Measurements from ENCODE around the gene USP31.

The USP31 gene

DNA sequence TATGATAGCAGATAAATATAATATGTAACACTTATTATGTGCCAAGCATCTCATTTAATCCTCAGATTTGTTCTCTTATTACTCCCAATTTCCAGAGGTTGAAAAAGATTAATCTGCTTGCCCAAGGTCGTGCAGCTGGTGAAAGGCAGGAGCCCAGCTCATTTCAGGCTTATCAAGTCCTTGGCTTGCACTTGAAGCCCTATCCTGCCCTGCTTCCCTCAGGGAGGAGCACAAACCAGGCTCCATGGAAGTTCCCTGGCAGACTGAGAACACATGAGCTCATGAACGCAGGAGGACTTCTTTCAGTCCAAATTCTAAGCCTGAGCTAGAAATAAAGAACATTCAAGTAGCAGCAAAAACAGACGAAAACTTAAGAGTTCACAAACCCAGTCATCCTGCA lies 74.8 kb downstream of the USP31 start:
- TF ChIP-seq, protein P1, sequence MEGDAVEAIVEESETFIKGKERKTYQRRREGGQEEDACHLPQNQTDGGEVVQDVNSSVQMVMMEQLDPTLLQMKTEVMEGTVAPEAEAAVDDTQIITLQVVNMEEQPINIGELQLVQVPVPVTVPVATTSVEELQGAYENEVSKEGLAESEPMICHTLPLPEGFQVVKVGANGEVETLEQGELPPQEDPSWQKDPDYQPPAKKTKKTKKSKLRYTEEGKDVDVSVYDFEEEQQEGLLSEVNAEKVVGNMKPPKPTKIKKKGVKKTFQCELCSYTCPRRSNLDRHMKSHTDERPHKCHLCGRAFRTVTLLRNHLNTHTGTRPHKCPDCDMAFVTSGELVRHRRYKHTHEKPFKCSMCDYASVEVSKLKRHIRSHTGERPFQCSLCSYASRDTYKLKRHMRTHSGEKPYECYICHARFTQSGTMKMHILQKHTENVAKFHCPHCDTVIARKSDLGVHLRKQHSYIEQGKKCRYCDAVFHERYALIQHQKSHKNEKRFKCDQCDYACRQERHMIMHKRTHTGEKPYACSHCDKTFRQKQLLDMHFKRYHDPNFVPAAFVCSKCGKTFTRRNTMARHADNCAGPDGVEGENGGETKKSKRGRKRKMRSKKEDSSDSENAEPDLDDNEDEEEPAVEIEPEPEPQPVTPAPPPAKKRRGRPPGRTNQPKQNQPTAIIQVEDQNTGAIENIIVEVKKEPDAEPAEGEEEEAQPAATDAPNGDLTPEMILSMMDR (IDR thresholded peaks at IDR 0.05) = no peak

DNA sequence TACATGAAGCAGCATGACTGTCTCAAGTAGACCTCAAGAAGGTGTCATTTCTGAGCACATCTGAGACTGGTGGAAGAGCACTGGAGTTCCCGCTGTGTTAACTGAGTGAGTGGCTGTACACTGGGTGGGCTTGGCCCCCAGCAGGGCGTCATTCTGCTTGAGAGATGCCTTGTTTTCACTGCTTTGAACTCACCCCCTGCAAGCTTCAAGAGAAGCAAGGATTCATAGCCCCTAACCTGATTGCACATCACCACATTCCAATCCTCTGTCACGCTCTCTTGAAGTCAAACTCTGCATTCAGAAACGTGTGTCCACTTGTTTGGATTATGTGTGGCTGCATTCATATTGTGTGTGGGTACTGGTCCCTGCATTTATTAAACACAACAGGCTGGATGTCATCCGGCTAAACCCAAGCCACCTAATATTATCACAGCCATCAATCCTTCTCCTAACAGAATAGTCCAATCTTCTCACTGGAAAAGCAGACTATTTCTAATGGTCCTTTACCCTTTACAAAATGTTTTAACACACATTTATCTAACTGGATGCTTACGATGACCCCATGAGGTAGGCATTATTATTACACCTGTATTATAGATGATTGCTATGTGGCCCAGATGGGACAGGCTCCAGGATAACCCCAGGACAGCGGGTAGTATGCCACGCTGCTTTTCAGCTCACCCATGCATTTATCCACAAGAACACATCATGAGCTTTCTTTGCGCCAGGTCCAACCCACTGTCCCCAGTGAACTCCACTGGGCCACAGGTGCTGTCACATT lies 76.3 kb downstream of the USP31 start:
- TF ChIP-seq, protein P1 (IDR thresholded peaks at IDR 0.05) = no peak; the same call in 1 of the 2 replicates

GRCh38 chr16:23072084-23072599 lies 77.1 kb downstream of the USP31 start:
- TF ChIP-seq, protein P1 (IDR thresholded peaks at IDR 0.05) = no peak

GRCh38 chr16:23071196-23072083 lies 77.8 kb downstream of the USP31 start:
- TF ChIP-seq, protein P1 (IDR thresholded peaks at IDR 0.05) = no peak

DNA sequence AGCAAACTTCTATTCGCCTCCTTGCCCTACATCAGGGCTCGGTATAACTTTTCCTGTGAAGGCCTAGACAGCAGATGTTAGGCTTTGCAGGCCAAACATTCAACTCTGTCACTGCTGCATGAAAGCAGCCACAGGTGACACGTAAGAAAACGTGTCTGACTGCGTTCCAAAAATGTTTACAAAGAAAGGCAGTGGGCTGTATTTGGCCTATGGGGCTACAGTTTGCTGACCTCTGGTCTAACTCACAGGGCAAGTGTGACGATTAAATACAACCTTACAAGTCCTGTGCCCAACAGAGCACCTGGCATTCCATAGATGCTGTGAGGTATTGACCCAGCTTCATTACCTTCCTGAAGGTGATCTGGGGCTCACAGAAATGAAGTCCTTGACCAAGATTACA lies 79.4 kb downstream of the USP31 start:
- TF ChIP-seq, protein P1 (IDR thresholded peaks at IDR 0.05) = no peak

GRCh38 chr16:23068079-23068736 lies 81.0 kb downstream of the USP31 start:
- TF ChIP-seq, protein P1 (IDR thresholded peaks at IDR 0.05) = no peak

DNA sequence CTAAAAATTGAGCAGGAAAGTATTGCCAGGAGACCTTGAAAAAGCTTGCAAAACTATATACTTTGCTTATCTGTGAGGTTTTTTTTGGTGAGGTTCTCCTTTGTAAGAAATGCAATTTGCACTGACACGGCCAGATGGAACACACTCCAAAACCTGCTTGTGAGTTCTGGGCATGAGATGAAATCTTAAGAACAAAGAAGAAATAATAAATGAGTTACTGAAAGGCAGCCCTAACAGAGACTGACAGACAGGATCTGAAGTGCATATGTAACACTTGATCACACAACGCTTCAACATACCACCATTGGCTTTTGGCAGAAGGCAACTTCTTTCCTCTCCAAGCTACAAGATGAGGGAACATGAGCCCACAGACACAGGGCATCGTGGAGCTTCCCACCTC lies 82.6 kb downstream of the USP31 start:
- TF ChIP-seq, protein P1 (IDR thresholded peaks at IDR 0.05) = no peak
